ENCODE data around the gene ERICH6B.
"Not testable (repeated sequence)": the region's sequence is repeated elsewhere in the genome, so short reads cannot be mapped to it uniquely, and the experiment has no call there.

The ERICH6B gene

GRCh38 chr13:45615501-45616101 is at the start of gene ERICH6B:
Gene ERICH6B, minus strand, starts transcription at chr13:45615739. Its CDS starts 18,734 bp downstream, at chr13:45597005.
- DNase-seq (ENCODE audit: low spot score): no peak

GRCh38 chr13:45662903-45663302 is 47.4 kb upstream of the ERICH6B start:
- DNase-seq (ENCODE audit: low spot score): not testable (repeated sequence)

GRCh38 chr13:45662162-45662561 is 46.6 kb upstream of the ERICH6B start:
- DNase-seq (ENCODE audit: low spot score): no peak

- not testable (repeated sequence) for DNase-seq (ENCODE audit: low spot score)
These were observed 44.9 kb upstream of the ERICH6B start for GRCh38 chr13:45660458-45660857.

GRCh38 chr13:45659536-45659935 is 44.0 kb upstream of the ERICH6B start:
- DNase-seq (ENCODE audit: low spot score): no peak

GRCh38 chr13:45658586-45659235 is 43.2 kb upstream of the ERICH6B start:
- no peak for DNase-seq (ENCODE audit: low spot score)

GRCh38 chr13:45654633-45655349 is 39.3 kb upstream of the ERICH6B start:
- DNase-seq (ENCODE audit: low spot score): no peak

- not testable (repeated sequence) for DNase-seq (ENCODE audit: low spot score)
These were observed 29.7 kb upstream of the ERICH6B start for GRCh38 chr13:45645263-45645662.

GRCh38 chr13:45642159-45642558 is 26.6 kb upstream of the ERICH6B start:
- not testable (repeated sequence) for DNase-seq (ENCODE audit: low spot score)

GRCh38 chr13:45635291-45635690 is 19.8 kb upstream of the ERICH6B start:
- not testable (repeated sequence) for DNase-seq (ENCODE audit: low spot score)

- DNase-seq (ENCODE audit: low spot score): no peak
These were observed 15.3 kb upstream of the ERICH6B start for GRCh38 chr13:45630791-45631190.

- no peak for DNase-seq (ENCODE audit: low spot score)
These were observed 14.4 kb upstream of the ERICH6B start for GRCh38 chr13:45629940-45630339.

- no peak for DNase-seq (ENCODE audit: low spot score)
These were observed 12.6 kb upstream of the ERICH6B start for GRCh38 chr13:45628094-45628493.

- DNase-seq (ENCODE audit: low spot score): no peak
These were observed 12.1 kb upstream of the ERICH6B start for GRCh38 chr13:45627656-45628055.

- DNase-seq (ENCODE audit: low spot score): no peak
These were observed 11.3 kb upstream of the ERICH6B start for GRCh38 chr13:45626731-45627374.

GRCh38 chr13:45623516-45624090 is 8.1 kb upstream of the ERICH6B start:
- DNase-seq (ENCODE audit: low spot score): no peak

GRCh38 chr13:45621950-45622349 is 6.4 kb upstream of the ERICH6B start:
- no peak for DNase-seq (ENCODE audit: low spot score)

GRCh38 chr13:45607931-45608330 is 7.6 kb downstream of the ERICH6B start:
- DNase-seq (ENCODE audit: low spot score): no peak

- no peak for DNase-seq (ENCODE audit: low spot score)
These were observed 10.6 kb downstream of the ERICH6B start for GRCh38 chr13:45604892-45605291.

- no peak for DNase-seq (ENCODE audit: low spot score)
These were observed 12.2 kb downstream of the ERICH6B start for GRCh38 chr13:45603338-45603737.

- no peak for DNase-seq (ENCODE audit: low spot score)
These were observed 13.1 kb downstream of the ERICH6B start for GRCh38 chr13:45602183-45603170.

All from hematopoietic multipotent progenitor cell treated with erythropoietin and hydrocortisone succinate and interleukin-3 and kit ligand, for 17 days (in vitro differentiated cells).